Pancreas (tissue), 10 donors: ENCODE results near the gene C19orf33. TPM values are rescaled to one million over a fixed set of nuclear protein-coding genes. Genes with fewer than 3 reads are reported as not detected.
A peak's percentile ranks its signal among the peaks of the same experiment; 100 is the strongest.

ENCODE experiments used
- ATAC-seq, 4 donors: fragments of 200-7000 bp; cut with Tn5 transposase; one replicate each; pipeline versions ENCODE4 v1.8.0 to v1.9.1; 2020; ENCODE audit warnings: mild to moderate bottlenecking in 4 of 4, moderate library complexity in 4 of 4
- DNase-seq, 6 donors: peaks; one replicate each; pipeline ENCODE4 v3.0.0-alpha.2; 2020
- FAIRE-seq: peaks from 2 replicates; lab custom pipeline; 2012; peaks lifted over from hg19 to GRCh38; lab: Jason Lieb, UNC
- H3K27ac ChIP-seq, 4 donors: fragments of 200-600 bp; sonication (generic); 1 replicate in 3 of 4; 2 replicates in 1 of 4; pipeline versions ENCODE4 v1.5.0 to v1.8.0; 2020
- H3K27me3 ChIP-seq, 4 donors: fragments of 200-600 bp; one replicate each; pipeline ENCODE4 v1.8.0; 2021
- H3K36me3 ChIP-seq, 3 donors: fragments of 200-600 bp; sonication (generic) in 1 of 3; one replicate each; pipeline versions ENCODE4 v1.5.0 to v1.8.0; 2020 to 2021
- H3K4me1 ChIP-seq, 3 donors: fragments of 200-600 bp; one replicate each; pipeline ENCODE4 v1.8.0; 2021
- H3K4me3 ChIP-seq, 4 donors: fragments of 200-600 bp; sonication (generic) in 2 of 4; one replicate each; pipeline versions ENCODE4 v1.5.0 to v1.8.0; 2020 to 2021
- H3K9me3 ChIP-seq, 4 donors: fragments of 200-600 bp; one replicate each; pipeline ENCODE4 v1.8.0; 2021
- WGBS, 2 donors: extraction: QIAGEN DNeasy Blood & Tissue Kit; methylation state at CpG; one replicate each; pipeline ENCODE4 v1.1.7; 2013; 5-methylcytosine and 5-hydroxymethylcytosine counted together
- intact Hi-C, 3 donors: fragments of 100-400 bp; cut with DNase I; formaldehyde crosslinking; loops; one replicate each; pipeline versions ENCODE4 v1.11.1 to v1.14.2; 2022
- polyA plus RNA-seq, 2 donors: library from polyadenylated mRNA; stranded (reverse); fragments of 200-250 nt; gene quantifications; one replicate each; pipeline ENCODE4 v1.2.3, GENCODE V29; 2013
- total RNA-seq, 6 donors: library from RNA; stranded (reverse); fragmentation: NEBNext Ultra II Directional in 4 of 6; extraction: Animal tissue kit (Norgen Biotek cat#: 25700) in 4 of 6; gene quantifications; one replicate each; pipeline versions ENCODE4 v1.2.1 to v1.2.4, GENCODE V29; 2021 to 2023
- TF ChIP-seq, protein P1 (sequence below), 4 donors: fragments of 200-600 bp; sonication (generic) in 3 of 4; IDR thresholded peaks; one replicate each; pipeline versions ENCODE4 v1.5.0 to v1.8.0; 2021; ENCODE audit warnings: antibody characterized with exemption in 4 of 4
- donor health status: healthy with polysubstance abuse.
- donor health status: DM: no; HTN: no; CAD: no; lungs with moderate emphysema.
- donor health status: DM: no; HTN: no; CAD: no.
- donor health status: control.
- donor health status: control.
- donor health status: Bipolar disorder and iron deficiency.
- donor health status: DM: yes; HTN: yes; CAD: no.
- donor health status: DM: no; HTN: no; CAD: no.
- donor health status: DM: no; HTN: no; CAD: no.
- donor health status: DM: yes; HTN: yes; CAD: no.

The C19orf33 gene
- total and polyA plus RNA-seq, 8 donors, result 0.59 to 19.4 (median 3.2) TPM

DNA sequence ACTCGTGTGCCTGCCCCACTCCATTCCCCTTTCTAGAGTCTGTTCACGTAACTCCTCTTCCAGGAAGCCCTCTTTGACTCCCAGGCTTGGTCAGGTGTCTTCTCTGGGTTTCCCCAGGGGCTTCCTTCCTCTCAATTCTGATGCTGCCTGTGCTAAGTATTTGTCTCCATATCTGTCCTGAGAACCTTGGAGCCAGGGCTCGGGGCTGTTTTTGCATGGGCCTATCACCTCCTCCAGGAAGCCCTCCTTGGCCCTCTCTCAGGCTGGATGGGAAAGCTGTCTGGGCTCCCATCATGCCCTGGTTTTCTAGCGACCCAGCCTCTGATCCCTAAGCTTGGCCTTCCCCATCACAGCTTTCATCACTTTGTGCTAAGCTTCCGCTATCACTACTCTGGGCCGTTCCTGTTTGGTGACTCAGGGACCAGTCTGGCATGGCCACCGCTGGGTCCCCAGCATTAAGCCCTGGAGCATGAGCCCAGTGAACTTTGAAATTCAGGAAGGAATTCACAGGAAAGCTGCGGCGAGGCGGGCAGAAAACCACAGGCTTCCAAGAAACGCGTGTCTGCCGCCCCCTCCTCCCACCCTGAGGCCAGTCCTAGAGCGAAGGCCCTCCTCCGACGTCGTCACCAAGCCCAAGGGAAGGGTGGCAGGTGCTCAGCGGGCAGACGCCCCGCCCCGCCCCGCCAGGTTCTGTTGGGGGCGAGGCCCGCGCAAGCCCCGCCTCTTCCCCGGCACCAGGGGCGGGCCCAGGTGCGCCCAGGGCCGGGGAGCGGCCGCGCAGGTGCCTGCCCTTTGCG, 40.2 kb upstream of the C19orf33 start:
- FAIRE-seq (no peak), DNase-seq (peak; percentile 95 to 99 (median 98)), ATAC-seq (peak; percentile 77 to 91 (median 88))
- peak overlapping the region; percentile 90 to 99 (median 95) for H3K27ac ChIP-seq
- peak overlapping the region in 3 of 4 donors; percentile 65 to 89 (median 79) for H3K4me3 ChIP-seq
- H3K9me3 ChIP-seq, result no peaks in the 10 kb centered on the region
- TF ChIP-seq, protein P1, sequence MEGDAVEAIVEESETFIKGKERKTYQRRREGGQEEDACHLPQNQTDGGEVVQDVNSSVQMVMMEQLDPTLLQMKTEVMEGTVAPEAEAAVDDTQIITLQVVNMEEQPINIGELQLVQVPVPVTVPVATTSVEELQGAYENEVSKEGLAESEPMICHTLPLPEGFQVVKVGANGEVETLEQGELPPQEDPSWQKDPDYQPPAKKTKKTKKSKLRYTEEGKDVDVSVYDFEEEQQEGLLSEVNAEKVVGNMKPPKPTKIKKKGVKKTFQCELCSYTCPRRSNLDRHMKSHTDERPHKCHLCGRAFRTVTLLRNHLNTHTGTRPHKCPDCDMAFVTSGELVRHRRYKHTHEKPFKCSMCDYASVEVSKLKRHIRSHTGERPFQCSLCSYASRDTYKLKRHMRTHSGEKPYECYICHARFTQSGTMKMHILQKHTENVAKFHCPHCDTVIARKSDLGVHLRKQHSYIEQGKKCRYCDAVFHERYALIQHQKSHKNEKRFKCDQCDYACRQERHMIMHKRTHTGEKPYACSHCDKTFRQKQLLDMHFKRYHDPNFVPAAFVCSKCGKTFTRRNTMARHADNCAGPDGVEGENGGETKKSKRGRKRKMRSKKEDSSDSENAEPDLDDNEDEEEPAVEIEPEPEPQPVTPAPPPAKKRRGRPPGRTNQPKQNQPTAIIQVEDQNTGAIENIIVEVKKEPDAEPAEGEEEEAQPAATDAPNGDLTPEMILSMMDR (IDR thresholded peaks at IDR 0.05), result no peak
- intact Hi-C loops, result no loop called here
- peaks cover 2 to 17% (median 3%) of the 10 kb centered on the region in 3 donors for H3K4me1 ChIP-seq
- H3K27me3 ChIP-seq, result no peaks in the 10 kb centered on the region
- WGBS, 2 donors, result 7 to 12% methylated on average over 23 to 34 of the region's 34 CpGs
- no peaks in the 10 kb centered on the region for H3K36me3 ChIP-seq

DNA sequence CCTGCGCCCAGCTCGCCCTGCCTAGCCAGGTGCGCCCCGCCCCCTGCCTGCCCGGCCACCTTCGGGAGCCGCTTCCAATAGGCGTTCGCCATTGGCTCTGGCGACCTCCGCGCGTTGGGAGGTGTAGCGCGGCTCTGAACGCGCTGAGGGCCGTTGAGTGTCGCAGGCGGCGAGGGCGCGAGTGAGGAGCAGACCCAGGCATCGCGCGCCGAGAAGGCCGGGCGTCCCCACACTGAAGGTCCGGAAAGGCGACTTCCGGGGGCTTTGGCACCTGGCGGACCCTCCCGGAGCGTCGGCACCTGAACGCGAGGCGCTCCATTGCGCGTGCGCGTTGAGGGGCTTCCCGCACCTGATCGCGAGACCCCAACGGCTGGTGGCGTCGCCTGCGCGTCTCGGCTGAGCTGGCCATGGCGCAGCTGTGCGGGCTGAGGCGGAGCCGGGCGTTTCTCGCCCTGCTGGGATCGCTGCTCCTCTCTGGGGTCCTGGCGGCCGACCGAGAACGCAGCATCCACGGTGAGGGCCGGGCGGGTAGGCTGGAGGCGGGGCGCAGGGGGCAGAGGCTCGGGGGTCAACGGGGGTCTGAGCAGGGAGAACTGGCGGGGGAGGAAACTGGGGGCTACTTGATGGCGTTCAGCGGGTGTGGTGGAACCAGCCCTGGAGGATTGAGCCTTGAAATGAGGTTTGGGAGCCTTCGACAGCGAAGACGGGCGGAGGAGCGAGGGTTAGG, 39.4 kb upstream of the C19orf33 start, which contains the start of gene SPINT2:
Gene SPINT2, plus strand, starts transcription at position 88 of the 727 bp plus-strand sequence. Its CDS starts 320 bp downstream, at position 408.
- FAIRE-seq (no peak), ATAC-seq (peak in 3 of 4 donors; percentile 2 to 23 (median 8)), DNase-seq (no peak)
- no peaks in the 10 kb centered on the region for H3K27me3 ChIP-seq
- peaks cover 8 to 20% (median 9%) of the 10 kb centered on the region in 3 donors for H3K4me1 ChIP-seq
- TF ChIP-seq, protein P1 (IDR thresholded peaks at IDR 0.05), result no peak
- peak within 1 kb of the TSS; percentile 90 to 99 (median 95) for H3K27ac ChIP-seq
- no peaks in the 10 kb centered on the region for H3K36me3 ChIP-seq
- intact Hi-C loops, result no loop called here
- 1 to 2% methylated on average over 72 to 78 of the region's 78 CpGs for WGBS, 2 donors
- H3K4me3 ChIP-seq, result peak within 1 kb of the TSS; percentile 65 to 89 (median 76)
- no peaks in the 10 kb centered on the region for H3K9me3 ChIP-seq

DNA sequence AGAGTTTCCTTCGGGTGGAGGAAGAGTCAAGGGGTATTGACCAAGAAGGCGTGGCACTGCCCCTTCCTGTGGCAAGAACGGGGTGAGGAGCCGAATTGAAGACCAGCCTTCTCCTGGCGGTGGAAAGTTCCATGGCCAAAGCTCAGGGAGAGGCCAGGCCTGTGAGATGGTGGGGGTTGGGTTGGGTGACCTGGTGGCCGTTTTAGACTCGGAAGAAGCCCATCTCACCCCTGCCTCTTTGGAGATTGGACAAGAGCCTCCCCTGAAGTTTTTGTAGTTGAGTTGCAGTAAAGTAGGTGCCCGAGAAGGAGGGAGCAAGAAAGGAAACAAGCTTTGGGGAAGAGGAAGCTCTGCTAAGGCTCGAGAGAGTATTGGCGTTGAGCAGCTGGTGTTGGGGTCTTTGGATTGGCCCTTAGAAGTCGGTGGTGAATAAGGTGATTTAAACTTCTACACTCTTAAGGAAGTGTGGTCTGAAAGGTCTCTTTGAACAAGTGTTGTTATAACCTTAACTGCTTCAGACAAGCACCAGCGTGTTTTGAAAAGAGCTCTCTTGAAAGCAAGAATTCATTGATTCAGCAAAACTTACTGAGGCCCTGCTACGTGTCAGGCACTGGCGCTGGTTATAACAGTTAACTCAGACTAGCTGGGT, 38.7 kb upstream of the C19orf33 start:
- 6 to 12% methylated on average over 14 of the region's 14 CpGs for WGBS, 2 donors
- H3K36me3 ChIP-seq, result no peaks in the 10 kb centered on the region
- DNase-seq (peak in 5 of 6 donors; percentile 45 to 68 (median 58)), ATAC-seq (peak; percentile 13 to 28 (median 24)), FAIRE-seq (no peak)
- H3K9me3 ChIP-seq, result no peaks in the 10 kb centered on the region
- no peaks in the 10 kb centered on the region for H3K27me3 ChIP-seq
- H3K4me1 ChIP-seq, result peaks cover 11 to 20% (median 15%) of the 10 kb centered on the region in 3 donors
- TF ChIP-seq, protein P1 (IDR thresholded peaks at IDR 0.05), result no peak
- H3K27ac ChIP-seq, result peak overlapping the region; percentile 90 to 99 (median 95)
- intact Hi-C loops, result no loop called here
- H3K4me3 ChIP-seq, result peak overlapping the region; percentile 65 to 89 (median 76)

DNA sequence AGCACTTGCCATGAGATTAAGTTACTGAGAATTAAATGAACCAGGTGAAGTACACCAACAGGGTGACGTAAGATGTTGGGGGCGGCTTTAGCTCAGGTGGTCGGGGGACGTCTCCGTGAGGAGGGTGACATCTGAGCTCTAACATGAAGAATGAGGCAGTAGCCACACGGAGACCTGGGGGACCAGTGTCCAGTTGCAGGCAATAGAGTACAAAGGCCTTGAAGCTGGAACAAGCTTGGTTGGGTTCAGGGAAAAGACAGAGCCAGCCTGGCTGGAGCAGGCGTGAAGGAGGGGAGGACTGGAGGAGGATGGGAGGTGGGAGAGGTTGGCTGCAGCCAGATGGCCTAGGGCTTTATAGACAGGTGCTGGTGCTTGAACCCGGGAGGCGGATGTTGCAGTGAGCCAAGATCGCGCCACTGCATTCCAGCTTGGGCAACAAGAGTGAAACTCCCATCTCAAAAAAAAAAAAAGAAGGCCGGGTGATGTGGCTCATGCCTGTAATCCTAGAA, 38.1 kb upstream of the C19orf33 start:
- H3K36me3 ChIP-seq, result no peaks in the 10 kb centered on the region
- DNase-seq (no peak), ATAC-seq (peak in 1 of 4 donors; percentile 1), FAIRE-seq (no peak)
- H3K27ac ChIP-seq, result peak overlapping the region; percentile 90 to 99 (median 95)
- peaks cover 16 to 21% (median 20%) of the 10 kb centered on the region in 3 donors for H3K4me1 ChIP-seq
- peak overlapping the region in 3 of 4 donors; percentile 65 to 89 (median 79) for H3K4me3 ChIP-seq
- TF ChIP-seq, protein P1 (IDR thresholded peaks at IDR 0.05), result no peak
- H3K9me3 ChIP-seq, result no peaks in the 10 kb centered on the region
- intact Hi-C loops, result no loop called here
- WGBS, 2 donors, result 21 to 23% methylated on average over 12 of the region's 12 CpGs
- H3K27me3 ChIP-seq, result no peaks in the 10 kb centered on the region
